ENCODE results near the gene TMPRSS9. TPM values are rescaled to one million over a fixed set of nuclear protein-coding genes. Genes with fewer than 3 reads are reported as not detected.

Gene TMPRSS9
- total RNA-seq, 1 experiment from 2014 or later = 0.44 TPM

DNA sequence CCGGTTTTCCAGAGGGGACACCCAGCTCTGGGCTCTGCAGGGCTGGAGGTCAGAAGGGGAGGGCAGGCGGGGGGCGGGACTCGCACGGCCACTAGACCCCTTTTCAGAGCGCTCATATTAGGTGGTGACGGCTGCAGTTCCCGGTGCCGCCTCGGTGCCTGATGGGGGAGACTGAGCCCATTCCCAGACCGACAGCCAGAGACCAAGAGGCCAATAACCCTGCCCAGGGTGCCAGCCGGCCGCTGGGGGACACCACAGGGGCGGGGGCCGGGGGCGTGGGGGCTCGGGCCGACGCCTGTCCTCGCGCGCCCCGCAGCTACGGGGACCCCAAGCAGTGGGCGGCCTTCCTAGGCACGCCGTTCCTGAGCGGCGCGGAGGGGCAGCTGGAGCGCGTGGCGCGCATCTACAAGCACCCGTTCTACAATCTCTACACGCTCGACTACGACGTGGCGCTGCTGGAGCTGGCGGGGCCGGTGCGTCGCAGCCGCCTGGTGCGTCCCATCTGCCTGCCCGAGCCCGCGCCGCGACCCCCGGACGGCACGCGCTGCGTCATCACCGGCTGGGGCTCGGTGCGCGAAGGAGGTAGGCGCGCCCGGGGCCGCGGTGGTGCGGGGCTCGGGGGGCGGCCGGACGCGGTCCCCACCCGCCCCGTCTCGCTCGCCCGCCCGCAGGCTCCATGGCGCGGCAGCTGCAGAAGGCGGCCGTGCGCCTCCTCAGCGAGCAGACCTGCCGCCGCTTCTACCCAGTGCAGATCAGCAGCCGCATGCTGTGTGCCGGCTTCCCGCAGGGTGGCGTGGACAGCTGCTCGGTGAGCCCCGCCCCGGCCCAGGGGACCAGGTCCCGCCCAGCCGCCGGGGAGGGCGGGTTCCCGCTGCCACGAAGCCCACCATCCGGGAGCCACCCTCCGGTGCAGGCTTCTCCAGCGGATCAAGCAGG lies 64.9 kb downstream of the TMPRSS9 start:
- DNase-seq (ENCODE audit: low read depth) = no peak
- in situ Hi-C loops (cut with HindIII; ENCODE audit: low pct_unique_long_range_greater_than_20kb, low sequenced_read_pairs) = no loop called here

GRCh38 chr19:2425622-2426581 lies 65.8 kb downstream of the TMPRSS9 start:
- DNase-seq (ENCODE audit: low read depth) = no peak
- in situ Hi-C loops (cut with HindIII; ENCODE audit: low pct_unique_long_range_greater_than_20kb, low sequenced_read_pairs) = no loop called here

DNA sequence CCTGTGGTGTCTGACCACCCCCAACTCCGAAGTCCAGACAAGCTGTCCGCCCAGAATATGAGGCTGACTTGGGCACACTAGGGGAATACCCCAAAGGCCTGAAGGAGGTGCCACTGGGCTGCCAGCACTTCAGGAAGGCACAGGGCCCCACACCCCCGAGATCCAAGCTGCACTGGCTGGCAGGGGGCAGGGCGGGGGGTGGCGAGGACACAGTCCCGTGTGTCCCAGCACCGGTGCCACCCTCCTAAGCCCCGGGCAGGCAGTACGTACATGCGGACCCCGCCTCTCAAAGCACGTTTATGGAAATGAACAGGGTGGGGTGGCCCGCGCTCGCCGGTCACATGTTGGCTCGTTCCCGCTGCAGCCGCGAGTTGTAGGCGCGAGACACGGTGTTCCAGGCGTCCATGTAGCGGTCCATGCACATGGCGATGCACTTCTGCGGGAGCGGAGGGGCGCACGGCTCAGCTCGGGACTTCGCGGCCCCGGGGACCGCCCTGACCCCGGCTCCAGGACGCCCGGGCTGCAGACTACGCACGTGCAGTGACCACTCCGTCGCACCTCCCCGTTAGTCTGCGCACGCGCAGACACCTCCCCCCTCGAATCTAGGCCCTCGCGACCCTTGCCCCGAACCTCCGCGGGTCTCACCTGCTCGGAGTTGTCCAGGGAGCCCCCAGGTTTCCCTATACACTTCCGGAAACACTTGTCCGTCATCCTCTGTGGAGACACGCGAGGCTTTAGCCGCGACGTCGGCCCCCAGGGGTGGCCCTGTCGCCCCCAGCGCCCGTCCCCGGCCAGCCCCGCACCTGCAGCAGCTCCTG lies 66.8 kb downstream of the TMPRSS9 start:
- DNase-seq (ENCODE audit: low read depth) = peak; percentile 40
- in situ Hi-C loops (cut with HindIII; ENCODE audit: low pct_unique_long_range_greater_than_20kb, low sequenced_read_pairs) = no loop called here

DNA sequence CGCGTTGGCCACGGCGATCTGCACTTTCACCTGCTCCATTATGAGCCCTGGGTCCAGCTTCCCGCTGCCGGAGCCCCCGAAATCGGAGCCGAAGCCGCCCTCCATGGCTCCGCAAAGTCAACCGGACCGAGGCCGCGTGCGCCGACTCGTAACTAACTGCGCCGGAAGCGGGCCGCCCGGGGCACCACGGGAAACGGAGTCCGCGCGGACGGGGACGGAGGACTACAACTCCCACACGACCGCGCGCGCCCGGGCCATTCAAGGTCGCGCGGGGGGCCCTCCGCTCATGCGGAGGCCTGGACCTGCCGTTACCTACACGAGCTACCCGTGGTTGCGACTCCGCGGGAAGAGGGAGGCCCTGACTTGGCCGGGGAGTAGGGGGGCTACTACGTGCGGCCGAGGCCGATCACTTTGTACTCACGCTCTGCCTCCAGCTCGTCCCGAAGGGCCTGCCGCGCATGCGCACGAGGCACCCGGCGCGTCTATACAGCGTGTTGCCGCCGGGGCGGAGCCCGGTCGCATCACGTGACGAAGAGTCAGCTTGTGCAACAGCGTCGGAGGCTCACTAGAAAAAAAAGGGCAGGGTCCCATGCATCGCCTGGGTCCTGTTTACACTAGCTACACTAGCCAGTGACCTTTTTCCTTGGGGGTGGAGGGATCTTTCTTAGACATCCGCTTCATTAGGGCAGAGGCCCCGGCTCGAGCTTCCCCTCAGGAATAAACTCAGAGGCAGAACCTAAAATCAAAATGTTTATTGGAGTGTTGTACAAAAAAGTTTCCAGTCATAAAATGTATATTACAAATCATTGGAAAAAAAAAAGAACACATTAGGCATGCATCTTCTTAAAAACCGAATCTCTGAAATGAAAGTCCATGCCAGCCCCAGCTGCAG lies 67.6 kb downstream of the TMPRSS9 start, which contains the start of gene TIMM13:
TIMM13 (minus strand) TSS at position 158 of the 892 bp plus-strand sequence; CDS start at position 105, 53 bp downstream.
- in situ Hi-C loops (cut with HindIII; ENCODE audit: low pct_unique_long_range_greater_than_20kb, low sequenced_read_pairs) = no loop called here
- DNase-seq (ENCODE audit: low read depth) = peak; percentile 88

DNA sequence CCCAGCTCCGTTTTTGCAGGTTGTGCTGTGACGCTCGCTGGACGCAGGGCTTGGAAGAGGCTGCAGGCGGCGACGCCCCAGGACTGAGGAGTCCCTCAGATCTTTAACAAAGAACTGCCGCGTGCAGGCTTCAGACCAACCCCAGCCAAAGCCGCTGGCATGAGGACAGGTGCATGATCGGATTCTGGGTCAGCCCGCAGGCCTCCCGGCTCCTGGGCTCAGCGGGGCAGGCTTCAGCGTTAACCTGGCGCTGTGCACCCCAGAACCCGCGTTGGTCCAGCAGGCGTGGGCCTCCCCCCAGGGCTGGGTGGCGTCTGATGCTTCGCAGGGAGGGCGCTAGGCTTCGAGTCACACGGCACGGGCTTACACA lies 68.2 kb downstream of the TMPRSS9 start:
- no peak for DNase-seq (ENCODE audit: low read depth)
- in situ Hi-C loops (cut with HindIII; ENCODE audit: low pct_unique_long_range_greater_than_20kb, low sequenced_read_pairs) = no loop called here

GRCh38 chr19:2428756-2429711 lies 69.0 kb downstream of the TMPRSS9 start:
- DNase-seq (ENCODE audit: low read depth) = no peak
- in situ Hi-C loops (cut with HindIII; ENCODE audit: low pct_unique_long_range_greater_than_20kb, low sequenced_read_pairs) = no loop called here

GRCh38 chr19:2429917-2430535 lies 70.0 kb downstream of the TMPRSS9 start:
- in situ Hi-C loops (cut with HindIII; ENCODE audit: low pct_unique_long_range_greater_than_20kb, low sequenced_read_pairs) = no loop called here
- no peak for DNase-seq (ENCODE audit: low read depth)

DNA sequence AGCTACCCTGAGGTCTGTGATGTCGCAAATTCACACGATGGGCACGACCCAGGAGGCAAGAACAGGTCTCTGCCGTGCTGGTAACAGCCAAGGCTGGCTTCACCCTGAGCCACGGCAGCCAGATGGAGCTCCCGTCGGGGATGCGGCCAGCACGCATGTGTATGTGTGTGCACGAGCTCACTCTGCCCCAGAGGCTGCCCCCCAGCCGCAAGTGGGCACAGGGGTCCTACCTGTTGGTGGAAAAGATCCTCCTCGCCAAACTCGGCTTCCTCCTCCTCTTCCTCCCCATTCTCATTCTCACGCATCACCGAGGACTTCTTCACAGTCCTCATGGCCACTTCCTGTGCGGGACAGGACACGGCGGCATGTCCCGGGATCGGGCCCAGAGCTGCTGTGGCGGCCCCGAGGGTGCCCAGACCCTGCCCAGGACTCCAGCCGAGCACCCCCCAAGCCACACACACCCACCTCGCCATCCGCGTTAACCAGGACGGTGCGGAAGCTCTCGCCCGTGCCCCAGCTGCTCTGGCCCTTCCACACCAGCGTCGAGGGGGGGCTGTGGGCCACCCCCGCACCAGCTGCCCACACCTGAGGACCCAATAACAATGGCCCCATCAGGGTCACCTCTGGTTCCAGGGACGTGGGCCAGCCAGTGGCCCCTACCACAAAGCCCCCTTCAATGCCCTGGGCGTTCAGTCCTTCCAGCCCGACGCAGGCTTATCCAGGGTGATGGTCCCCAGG lies 71.4 kb downstream of the TMPRSS9 start:
- in situ Hi-C loops (cut with HindIII; ENCODE audit: low pct_unique_long_range_greater_than_20kb, low sequenced_read_pairs) = no loop called here
- no peak for DNase-seq (ENCODE audit: low read depth)

DNA sequence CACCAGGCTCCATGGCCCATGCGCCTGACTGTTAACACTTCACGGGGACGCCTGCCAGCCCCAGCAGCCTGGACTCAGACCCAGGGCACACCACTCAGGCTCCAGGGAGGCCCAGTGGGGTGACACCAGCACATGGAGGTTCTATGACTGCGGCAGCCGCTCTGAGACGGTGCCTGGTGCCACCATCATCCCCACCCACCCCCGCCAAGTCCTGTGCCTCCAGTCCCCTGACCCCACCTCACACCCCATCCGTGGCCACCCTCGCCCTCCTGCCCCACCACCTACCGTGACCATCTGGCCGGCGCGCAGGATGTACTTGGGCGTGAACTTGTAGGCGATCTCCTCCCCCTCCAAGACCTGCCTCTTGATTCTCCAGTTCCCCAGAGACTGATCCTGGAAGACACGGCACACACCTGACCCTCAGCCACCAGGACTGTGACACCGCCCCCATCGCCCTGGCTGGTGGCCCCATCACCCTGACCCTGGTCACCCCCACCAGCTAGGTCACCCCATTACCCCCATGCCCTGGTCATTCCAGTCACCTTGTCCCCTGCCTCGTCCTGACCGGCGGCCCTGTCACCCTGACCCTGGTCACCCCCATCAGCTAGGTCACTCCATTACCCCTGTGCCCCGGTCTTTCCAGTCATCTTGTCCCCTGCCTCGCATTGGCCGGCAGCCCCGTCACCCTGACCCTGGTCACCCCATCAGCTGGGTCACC lies 72.2 kb downstream of the TMPRSS9 start:
- in situ Hi-C loops (cut with HindIII; ENCODE audit: low pct_unique_long_range_greater_than_20kb, low sequenced_read_pairs) = no loop called here
- no peak for DNase-seq (ENCODE audit: low read depth)

- no peak for DNase-seq (ENCODE audit: low read depth)
- in situ Hi-C loops (cut with HindIII; ENCODE audit: low pct_unique_long_range_greater_than_20kb, low sequenced_read_pairs) = no loop called here
These were observed 73.8 kb downstream of the TMPRSS9 start for GRCh38 chr19:2433854-2434253.

DNA sequence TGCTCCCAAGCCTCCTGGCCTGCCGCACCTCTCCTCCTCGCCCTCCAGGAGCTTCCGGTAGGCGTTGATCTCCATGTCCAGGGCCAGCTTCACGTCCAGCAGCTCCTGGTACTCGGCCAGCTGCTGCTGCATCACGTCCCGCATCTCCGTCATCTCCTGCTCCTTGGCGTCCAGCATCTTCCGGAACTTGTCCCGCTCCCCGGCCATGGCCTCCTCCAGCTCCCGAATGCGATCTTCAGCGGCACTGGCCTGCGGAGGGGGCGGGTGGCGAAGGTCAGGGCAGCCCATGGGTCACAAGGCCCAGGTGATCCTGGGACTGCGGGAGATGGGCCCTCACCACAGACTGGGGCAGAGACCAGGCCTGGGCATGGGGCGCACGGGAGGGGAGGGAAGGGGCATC lies 74.2 kb downstream of the TMPRSS9 start:
- in situ Hi-C loops (cut with HindIII; ENCODE audit: low pct_unique_long_range_greater_than_20kb, low sequenced_read_pairs) = no loop called here
- no peak for DNase-seq (ENCODE audit: low read depth)

DNA sequence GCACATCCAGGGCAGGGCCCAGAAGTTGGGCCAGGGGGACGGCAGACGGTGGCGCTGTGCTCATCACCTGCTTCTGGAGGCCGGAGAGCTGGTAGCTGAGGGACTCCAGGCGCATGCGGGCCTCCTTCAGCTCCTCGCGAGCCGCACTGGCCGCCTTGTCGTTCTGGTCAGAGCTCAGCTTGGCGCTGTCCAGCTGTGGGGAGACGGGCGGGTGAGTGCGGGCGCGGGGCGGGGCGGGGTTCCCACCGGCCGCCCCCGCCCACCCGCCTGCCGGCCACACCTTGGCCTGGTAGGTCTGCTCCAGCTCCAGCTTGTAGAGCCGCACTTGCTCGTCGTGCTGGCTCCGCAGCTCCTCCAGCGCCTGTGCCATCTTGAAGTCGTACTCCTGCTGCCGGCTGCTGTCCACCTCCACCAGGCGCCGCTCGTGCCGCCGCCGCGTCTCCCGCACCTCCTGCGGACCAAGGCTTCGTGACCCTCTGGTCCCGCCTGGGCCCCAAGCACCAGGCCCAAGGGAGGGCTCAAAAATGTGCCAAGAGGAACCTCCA lies 74.7 kb downstream of the TMPRSS9 start:
- no peak for DNase-seq (ENCODE audit: low read depth)
- in situ Hi-C loops (cut with HindIII; ENCODE audit: low pct_unique_long_range_greater_than_20kb, low sequenced_read_pairs) = no loop called here

GRCh38 chr19:2436384-2436783 lies 76.3 kb downstream of the TMPRSS9 start:
- no peak for DNase-seq (ENCODE audit: low read depth)
- in situ Hi-C loops (cut with HindIII; ENCODE audit: low pct_unique_long_range_greater_than_20kb, low sequenced_read_pairs) = no loop called here

GRCh38 chr19:2436926-2437325 lies 76.9 kb downstream of the TMPRSS9 start:
- in situ Hi-C loops (cut with HindIII; ENCODE audit: low pct_unique_long_range_greater_than_20kb, low sequenced_read_pairs) = no loop called here

More at GRCh38 chr19:2436926-2437325, 76.9 kb downstream of the TMPRSS9 start:
- DNase-seq (ENCODE audit: low read depth) = no peak
